GM12801 (cell line): ENCODE measurements around the gene ARSB.

Experiments
- TF ChIP-seq, protein P1 (sequence below): IDR thresholded peaks from one replicate; pipeline ENCODE4 v1.5.1; 2011; ENCODE audit warnings: control low read depth; ENCODE audit not compliant: insufficient read length; ENCODE audit errors: extremely low read depth

ARSB gene

GRCh38 chr5:78783434-78784130 is 201.5 kb downstream of the ARSB start:
- TF ChIP-seq, protein P1, sequence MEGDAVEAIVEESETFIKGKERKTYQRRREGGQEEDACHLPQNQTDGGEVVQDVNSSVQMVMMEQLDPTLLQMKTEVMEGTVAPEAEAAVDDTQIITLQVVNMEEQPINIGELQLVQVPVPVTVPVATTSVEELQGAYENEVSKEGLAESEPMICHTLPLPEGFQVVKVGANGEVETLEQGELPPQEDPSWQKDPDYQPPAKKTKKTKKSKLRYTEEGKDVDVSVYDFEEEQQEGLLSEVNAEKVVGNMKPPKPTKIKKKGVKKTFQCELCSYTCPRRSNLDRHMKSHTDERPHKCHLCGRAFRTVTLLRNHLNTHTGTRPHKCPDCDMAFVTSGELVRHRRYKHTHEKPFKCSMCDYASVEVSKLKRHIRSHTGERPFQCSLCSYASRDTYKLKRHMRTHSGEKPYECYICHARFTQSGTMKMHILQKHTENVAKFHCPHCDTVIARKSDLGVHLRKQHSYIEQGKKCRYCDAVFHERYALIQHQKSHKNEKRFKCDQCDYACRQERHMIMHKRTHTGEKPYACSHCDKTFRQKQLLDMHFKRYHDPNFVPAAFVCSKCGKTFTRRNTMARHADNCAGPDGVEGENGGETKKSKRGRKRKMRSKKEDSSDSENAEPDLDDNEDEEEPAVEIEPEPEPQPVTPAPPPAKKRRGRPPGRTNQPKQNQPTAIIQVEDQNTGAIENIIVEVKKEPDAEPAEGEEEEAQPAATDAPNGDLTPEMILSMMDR = no peak

DNA sequence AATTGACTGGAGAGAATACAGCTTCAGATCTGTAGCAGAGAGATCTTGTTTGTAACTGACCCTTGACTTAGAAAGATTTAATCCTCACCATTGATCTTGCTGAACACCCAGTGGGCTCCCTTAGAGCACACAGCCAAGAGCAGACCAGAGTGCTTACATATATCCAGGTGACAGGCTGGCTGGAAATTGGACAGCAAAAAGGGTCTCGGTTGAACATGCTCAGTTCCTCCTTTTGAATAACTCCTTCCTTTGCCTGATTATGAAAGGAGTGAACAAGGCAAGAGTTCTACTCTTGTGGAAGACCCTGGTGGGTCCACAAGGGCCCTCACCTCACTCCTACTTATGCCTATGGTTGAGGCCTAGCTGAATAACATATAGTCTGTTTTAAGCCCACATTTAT is 202.4 kb downstream of the ARSB start:
- TF ChIP-seq, protein P1 = no peak

- TF ChIP-seq, protein P1 = no peak
Observed at GRCh38 chr5:78781611-78782286, 203.4 kb downstream of the ARSB start.

DNA sequence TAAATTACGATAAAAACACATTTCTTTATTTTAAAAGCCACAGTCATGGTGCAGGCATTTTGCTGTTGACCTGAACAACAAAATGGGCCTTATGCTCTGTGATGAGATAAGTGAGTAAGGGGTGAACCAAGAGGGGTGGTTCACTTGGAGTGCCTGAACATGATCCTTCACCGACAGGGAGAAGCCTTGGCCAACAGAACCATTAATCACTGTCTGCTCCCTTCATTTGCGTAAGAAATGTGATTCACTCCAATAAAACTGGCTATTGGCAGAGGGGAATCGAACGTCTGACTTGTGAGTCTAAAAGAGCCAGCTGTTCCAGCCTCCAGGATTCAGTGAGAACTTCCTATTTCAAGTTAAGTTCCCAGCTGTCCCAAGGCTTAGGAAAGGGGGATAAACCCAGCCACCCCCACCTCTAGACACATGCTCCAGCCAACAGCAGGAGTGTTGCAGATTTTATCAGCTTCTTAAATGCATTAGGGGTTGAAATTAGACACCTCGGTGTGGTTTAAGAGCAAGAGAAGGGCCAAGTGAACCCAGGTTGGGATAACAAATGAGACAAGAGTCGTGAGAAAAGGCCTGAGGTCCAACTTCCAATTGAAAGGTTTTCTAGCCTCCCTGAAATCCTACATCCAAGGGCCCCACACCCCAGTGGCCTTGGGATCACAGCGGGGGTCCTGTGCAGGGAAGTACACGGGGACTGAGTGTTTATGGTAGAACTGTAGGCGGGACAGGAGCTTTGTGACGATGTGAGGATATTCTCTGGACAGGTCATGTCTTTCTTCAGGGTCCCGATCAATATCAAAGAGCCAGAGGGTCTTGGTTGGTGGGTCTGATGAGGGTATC is 205.1 kb downstream of the ARSB start:
- TF ChIP-seq, protein P1 = no peak

DNA sequence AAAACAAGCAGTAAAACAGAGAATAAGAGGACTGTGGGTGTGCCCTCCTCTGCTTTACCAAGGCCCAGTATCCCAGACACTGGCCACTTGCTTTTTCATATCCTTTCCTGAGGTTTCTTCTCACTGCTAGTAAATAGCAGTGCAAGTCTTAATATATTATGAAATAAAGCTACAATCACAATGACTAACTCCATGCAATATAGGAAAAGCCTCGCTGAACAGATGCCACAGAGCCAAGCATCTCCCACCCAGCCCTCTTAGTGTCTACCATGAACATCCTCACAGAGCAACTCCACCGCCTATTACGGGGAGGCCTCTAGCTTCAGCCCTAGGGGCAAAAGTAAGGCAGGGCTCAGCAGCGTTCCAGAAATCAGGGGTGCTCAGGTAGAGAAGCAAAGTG is 205.8 kb downstream of the ARSB start:
- TF ChIP-seq, protein P1 = no peak

GRCh38 chr5:78778538-78778937 is 206.6 kb downstream of the ARSB start:
- TF ChIP-seq, protein P1 = no peak

GRCh38 chr5:78777901-78778300 is 207.2 kb downstream of the ARSB start:
- TF ChIP-seq, protein P1 = no peak
